ENCODE results near the gene C10orf143. TPM values are rescaled to one million over a fixed set of nuclear protein-coding genes. Genes with fewer than 3 reads are reported as not detected.
A peak's percentile ranks its signal among the peaks of the same experiment; 100 is the strongest.

The C10orf143 gene
- total and polyA plus RNA-seq, 7 donors: 1.4 to 9.6 (median 6.8) TPM

DNA sequence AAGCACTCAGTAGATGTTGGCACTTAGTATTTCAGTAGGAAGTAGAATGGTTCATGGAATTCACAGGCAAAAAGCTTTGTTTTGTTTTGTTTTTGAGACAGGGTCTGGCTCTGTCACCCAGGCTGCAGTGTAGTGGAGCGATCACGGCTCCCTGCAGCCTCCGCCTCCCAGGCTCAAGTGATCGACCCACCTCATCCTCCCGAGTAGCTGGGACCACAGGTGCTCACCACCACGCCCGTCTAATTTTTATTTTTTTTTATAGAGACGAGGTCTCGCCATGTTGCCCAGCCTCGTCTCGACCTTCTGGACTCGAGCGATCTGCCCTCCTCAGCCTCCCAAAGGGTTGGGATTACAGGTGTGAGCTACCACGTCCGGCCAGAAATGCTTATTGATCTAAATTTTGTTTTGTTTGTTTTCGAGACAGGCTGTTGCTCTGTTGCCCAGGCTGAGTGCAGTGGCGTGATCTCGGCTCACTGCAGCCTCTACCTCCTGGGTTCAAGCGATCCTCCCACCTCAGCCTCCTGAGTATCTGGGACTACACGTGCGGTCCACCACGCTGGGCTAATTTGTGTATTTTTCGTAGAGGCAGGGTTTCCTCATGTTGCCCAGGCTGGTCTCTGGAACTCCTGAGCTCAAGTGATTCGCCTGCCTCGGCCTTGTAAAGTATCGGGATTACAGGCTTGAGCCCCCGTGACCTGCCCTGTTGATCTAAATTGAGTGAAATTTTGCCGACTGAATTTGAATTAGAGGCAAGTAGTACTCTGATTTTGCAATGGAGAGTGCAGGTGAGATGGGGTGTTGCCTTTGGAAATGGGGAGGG, 27.2 kb upstream of the C10orf143 start:
- DNase-seq: no peak
- intact Hi-C loops (cut with DNase I): no loop called here
- Histone ChIP-seq H3K4me3 (peak overlapping the region; percentile 67 to 100 (median 96)), H3K27me3 (no peaks in the 10 kb centered on the region), H3K4me1 (peaks cover 0 to 65% (median 57%) of the 10 kb centered on the region in 4 donors), H3K27ac (no peak overlapping the region), H3K9me3 (no peaks in the 10 kb centered on the region), H3K36me3 (no peaks in the 10 kb centered on the region)
- TF ChIP-seq, protein P1, sequence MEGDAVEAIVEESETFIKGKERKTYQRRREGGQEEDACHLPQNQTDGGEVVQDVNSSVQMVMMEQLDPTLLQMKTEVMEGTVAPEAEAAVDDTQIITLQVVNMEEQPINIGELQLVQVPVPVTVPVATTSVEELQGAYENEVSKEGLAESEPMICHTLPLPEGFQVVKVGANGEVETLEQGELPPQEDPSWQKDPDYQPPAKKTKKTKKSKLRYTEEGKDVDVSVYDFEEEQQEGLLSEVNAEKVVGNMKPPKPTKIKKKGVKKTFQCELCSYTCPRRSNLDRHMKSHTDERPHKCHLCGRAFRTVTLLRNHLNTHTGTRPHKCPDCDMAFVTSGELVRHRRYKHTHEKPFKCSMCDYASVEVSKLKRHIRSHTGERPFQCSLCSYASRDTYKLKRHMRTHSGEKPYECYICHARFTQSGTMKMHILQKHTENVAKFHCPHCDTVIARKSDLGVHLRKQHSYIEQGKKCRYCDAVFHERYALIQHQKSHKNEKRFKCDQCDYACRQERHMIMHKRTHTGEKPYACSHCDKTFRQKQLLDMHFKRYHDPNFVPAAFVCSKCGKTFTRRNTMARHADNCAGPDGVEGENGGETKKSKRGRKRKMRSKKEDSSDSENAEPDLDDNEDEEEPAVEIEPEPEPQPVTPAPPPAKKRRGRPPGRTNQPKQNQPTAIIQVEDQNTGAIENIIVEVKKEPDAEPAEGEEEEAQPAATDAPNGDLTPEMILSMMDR (IDR thresholded peaks at IDR 0.05): no peak
- no peak for TF ChIP-seq POLR2AphosphoS5 (IDR thresholded peaks at IDR 0.05)
- no peak for TF ChIP-seq POLR2A (IDR thresholded peaks at IDR 0.05)
- TF ChIP-seq EP300 (IDR thresholded peaks at IDR 0.05): no peak
- 86 to 92% methylated on average over 28 of the region's 28 CpGs for WGBS, 2 donors

DNA sequence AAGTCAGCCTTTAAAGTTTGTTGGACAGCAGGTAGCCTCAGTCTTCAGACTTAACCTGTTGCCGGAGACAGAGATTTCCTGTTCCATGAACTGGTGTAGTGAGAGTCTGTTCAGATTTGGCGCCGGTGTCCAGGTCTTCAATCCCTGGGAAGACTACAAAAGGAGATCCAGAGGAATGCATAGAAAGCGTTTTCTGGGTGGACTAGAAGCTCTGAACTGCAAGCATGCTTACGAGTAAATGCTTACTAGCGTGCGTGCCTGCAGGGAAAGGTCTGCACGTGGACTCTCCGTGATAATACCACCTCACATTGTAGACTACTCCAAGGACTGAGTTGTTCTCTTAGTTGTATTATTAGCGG, 26.4 kb upstream of the C10orf143 start:
- peak overlapping the region; percentile 78 to 92 (median 84) for H3K27ac ChIP-seq

DNA sequence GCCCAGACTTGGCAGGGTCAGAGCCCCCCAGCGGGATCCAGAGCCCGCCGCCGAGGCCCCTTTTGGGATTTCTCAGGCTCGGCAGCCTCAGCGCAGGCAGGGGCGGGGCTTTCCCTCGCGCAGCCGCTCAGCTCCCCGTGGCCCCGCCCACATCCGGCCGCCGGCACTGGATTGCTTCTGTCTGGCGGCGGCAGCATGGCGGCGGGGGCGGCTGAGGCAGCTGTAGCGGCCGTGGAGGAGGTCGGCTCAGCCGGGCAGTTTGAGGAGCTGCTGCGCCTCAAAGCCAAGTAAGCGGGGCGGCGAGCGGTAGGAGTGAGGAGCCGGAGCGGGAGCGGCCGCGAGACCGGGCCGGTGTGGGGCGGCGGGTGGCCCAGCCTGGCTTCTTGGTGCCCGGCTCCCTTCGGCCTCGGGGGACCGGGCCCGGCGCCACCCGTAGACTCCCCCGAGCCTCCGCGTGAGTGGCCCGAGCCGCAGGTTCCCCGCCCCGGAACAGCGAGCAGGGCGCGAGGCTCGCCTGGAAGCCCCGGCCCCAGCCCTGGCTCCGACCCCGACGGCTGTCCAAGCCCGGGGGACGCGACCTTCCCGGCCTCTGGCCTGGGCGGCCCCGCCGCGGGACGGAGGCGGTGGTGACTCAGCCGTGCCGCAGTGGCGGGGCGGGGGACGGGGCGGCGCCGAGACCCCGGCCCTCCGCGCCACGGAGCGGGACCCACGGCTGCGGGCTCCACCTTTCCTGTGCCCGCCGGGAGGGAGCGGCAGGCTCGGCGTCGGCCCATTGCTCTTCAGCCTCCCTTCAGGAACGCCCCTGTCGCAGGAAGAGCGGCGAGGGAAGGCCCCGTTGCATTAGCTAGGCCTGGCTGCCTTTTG, 25.8 kb upstream of the C10orf143 start, which contains the start of gene GLRX3:
TSS of gene GLRX3 (plus strand) at position 166 of the 864 bp plus-strand sequence. CDS start at position 196, 30 bp downstream.
- peak within 1 kb of the TSS; percentile 78 to 92 (median 84) for H3K27ac ChIP-seq
- DNase-seq: peak; percentile 92
- H3K27me3 ChIP-seq: no peaks in the 10 kb centered on the region
- WGBS, 2 donors: 0 to 1% methylated on average over 96 of the region's 96 CpGs
- TF ChIP-seq POLR2A (IDR thresholded peaks at IDR 0.05) (peak; percentile 48 to 77), POLR2AphosphoS5 (IDR thresholded peaks at IDR 0.05) (peak; percentile 60 to 91 (median 78)), EP300 (IDR thresholded peaks at IDR 0.05) (no peak)
- H3K36me3 ChIP-seq: no peaks in the 10 kb centered on the region
- no peaks in the 10 kb centered on the region for H3K9me3 ChIP-seq
- peak within 1 kb of the TSS; percentile 67 to 100 (median 96) for H3K4me3 ChIP-seq
- peaks cover 0 to 51% (median 43%) of the 10 kb centered on the region in 4 donors for H3K4me1 ChIP-seq
- intact Hi-C loops (cut with DNase I): loop anchor here (1.0 kb wide), 1 partner anchor 26 kb away; the partner anchor contains the start of gene C10orf143

More for the DNA sequence above, 26.4 kb upstream of the C10orf143 start:
- intact Hi-C loops (cut with DNase I): no loop called here
- H3K4me3 ChIP-seq: peak overlapping the region; percentile 67 to 100 (median 96)
- 1 to 4% methylated on average over 10 of the region's 10 CpGs for WGBS, 2 donors
- no peaks in the 10 kb centered on the region for H3K9me3 ChIP-seq
- DNase-seq: no peak
- H3K4me1 ChIP-seq: peaks cover 0 to 57% (median 49%) of the 10 kb centered on the region in 4 donors
- H3K27me3 ChIP-seq: no peaks in the 10 kb centered on the region
- TF ChIP-seq, protein P1 (IDR thresholded peaks at IDR 0.05): no peak
- TF ChIP-seq POLR2A (IDR thresholded peaks at IDR 0.05) (no peak), EP300 (IDR thresholded peaks at IDR 0.05) (no peak), POLR2AphosphoS5 (IDR thresholded peaks at IDR 0.05) (no peak)
- H3K36me3 ChIP-seq: no peaks in the 10 kb centered on the region

DNA sequence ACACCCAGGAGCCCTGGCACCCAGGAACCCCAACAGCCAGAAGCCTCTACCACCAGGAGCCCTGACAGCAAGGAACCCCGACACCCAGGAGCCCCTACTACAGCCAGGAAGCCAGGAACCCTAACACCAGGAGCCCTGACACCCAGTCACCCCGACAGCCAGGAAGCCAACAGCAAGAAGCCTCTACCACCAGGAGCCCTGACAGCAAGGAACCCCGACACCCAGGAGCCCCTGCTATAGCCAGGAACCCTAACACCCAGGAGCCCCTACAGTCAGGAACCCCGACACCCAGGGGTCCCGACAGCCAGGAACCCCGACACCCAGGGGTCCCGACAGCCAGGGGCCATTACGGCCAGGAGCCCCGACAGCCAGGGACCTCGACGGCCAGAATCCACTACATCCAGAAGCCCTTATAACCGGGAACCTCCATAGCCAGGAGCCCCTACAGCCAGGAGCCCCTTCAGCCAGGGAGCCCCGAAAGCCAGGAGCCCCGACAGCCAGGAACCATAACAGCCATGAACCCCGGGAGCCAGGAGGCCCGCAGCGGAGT, 25.1 kb upstream of the C10orf143 start:
- WGBS, 2 donors: 17 to 24% methylated on average over 17 of the region's 17 CpGs
- no peak for TF ChIP-seq POLR2AphosphoS5 (IDR thresholded peaks at IDR 0.05)
- no peak for TF ChIP-seq POLR2A (IDR thresholded peaks at IDR 0.05)
- TF ChIP-seq EP300 (IDR thresholded peaks at IDR 0.05): no peak
- TF ChIP-seq, protein P1 (IDR thresholded peaks at IDR 0.05): no peak
- intact Hi-C loops (cut with DNase I): loop anchor here (1.0 kb wide), 1 partner anchor 25 kb away; the partner anchor contains the start of gene C10orf143

More for the DNA sequence above, 25.1 kb upstream of the C10orf143 start:
- no peak for DNase-seq
- Histone ChIP-seq H3K4me1 (peaks cover 0 to 46% (median 39%) of the 10 kb centered on the region in 4 donors), H3K36me3 (no peaks in the 10 kb centered on the region), H3K27ac (peak overlapping the region; percentile 78 to 92 (median 84)), H3K9me3 (no peaks in the 10 kb centered on the region), H3K4me3 (peak overlapping the region; percentile 67 to 100 (median 96)), H3K27me3 (peaks cover 0 to 4% (median 0%) of the 10 kb centered on the region in 3 donors)
